GM12892 (cell line): ENCODE measurements around the gene PLEKHD1.

Experiments
- POLR2A ChIP-seq: IDR thresholded peaks from 2 replicates; pipeline ENCODE4 v1.6.1; 2011; ENCODE audit warnings: low read depth, low read length, control low read depth
- POLR2AphosphoS5 ChIP-seq: IDR thresholded peaks from 2 replicates; pipeline ENCODE4 v1.6.1; 2011; ENCODE audit warnings: low read depth, low read length, control low read depth
- TAF1 ChIP-seq: IDR thresholded peaks from 2 replicates; pipeline ENCODE4 v1.6.1; 2011; ENCODE audit warnings: low read depth, mild to moderate bottlenecking, control low read depth, low read length, borderline replicate concordance

- TF ChIP-seq POLR2A = no peak
- no peak for TF ChIP-seq TAF1
- TF ChIP-seq POLR2AphosphoS5 = no peak
These were observed 57.8 kb downstream of the PLEKHD1 start for GRCh38 chr14:69542311-69542710.
